IMR-90 (cell line): ENCODE results near the gene REC114. TPM values are rescaled to one million over a fixed set of nuclear protein-coding genes. Genes with fewer than 3 reads are reported as not detected.

ENCODE experiments used
- ATAC-seq: fragments of 200-7000 bp; cut with Tn5 transposase; 2 replicates; pipeline ENCODE4 v1.9.1; 2020; ENCODE audit warnings: low read depth, mild to moderate bottlenecking, moderate library complexity
- BruUV-seq: library from RNA; stranded (reverse); fragments of 400-500 nt; replicated peaks from 2 replicates; lab custom pipeline; 2021; lab: Mats Ljungman, UMichigan
- CTCF ChIA-PET: fragments of 300-600 bp; formaldehyde crosslinking; extraction: SDS; loops from one replicate; lab custom pipeline; 2021; ENCODE audit warnings: antibody characterized with exemption; lab: Yijun Ruan, JAX
- POLR2A ChIA-PET: fragments of 300-600 bp; sonication (Branson Sonifier 250); formaldehyde crosslinking; loops from one replicate; lab custom pipeline; 2022; ENCODE audit warnings: antibody characterized with exemption; ENCODE audit not compliant: unreplicated experiment; lab: Charles Lee
- DNase-seq: peaks from one replicate; pipeline ENCODE4 v3.0.0; 2013
- H2AFZ ChIP-seq: replicated peaks from 2 replicates; pipeline ENCODE3; 2013; ENCODE audit warnings: low read length, mild to moderate bottlenecking; ENCODE audit not compliant: poor library complexity
- H2AK5ac ChIP-seq: 2 replicates; pipeline ENCODE4 v1.6.1; 2013; ENCODE audit warnings: low read depth, low read length, inconsistent platforms
- H2AK9ac ChIP-seq: replicated peaks from 2 replicates; pipeline ENCODE3; 2013; ENCODE audit warnings: mild to moderate bottlenecking, low read depth, low read length, moderate library complexity; ENCODE audit not compliant: poor library complexity
- H2BK120ac ChIP-seq: 2 replicates; pipeline ENCODE4 v1.6.1; 2013; ENCODE audit warnings: low read depth, low read length, inconsistent platforms
- H2BK15ac ChIP-seq: 3 replicates; pipeline ENCODE4 v1.6.1; 2013; ENCODE audit warnings: low read depth, low read length, inconsistent platforms
- H2BK20ac ChIP-seq: 2 replicates; pipeline ENCODE4 v1.6.1; 2013; ENCODE audit warnings: low read depth, mild to moderate bottlenecking, inconsistent platforms, low read length, moderate library complexity
- H2BK5ac ChIP-seq: 2 replicates; pipeline ENCODE4 v1.6.1; 2013; ENCODE audit warnings: mild to moderate bottlenecking, low read depth, low read length, inconsistent platforms; ENCODE audit not compliant: poor library complexity, severe bottlenecking
- H3K14ac ChIP-seq: replicated peaks from 2 replicates; pipeline ENCODE4 v1.6.1; 2013; ENCODE audit warnings: low read depth, low read length, inconsistent platforms
- H3K18ac ChIP-seq: 2 replicates; pipeline ENCODE4 v1.6.1; 2013; ENCODE audit warnings: low read depth, low read length, control low read depth
- H3K23ac ChIP-seq: 2 replicates; pipeline ENCODE4 v1.6.1; 2013; ENCODE audit warnings: low read depth, low read length, inconsistent platforms
- H3K27ac ChIP-seq: 2 replicates; pipeline ENCODE4 v1.5.1; 2013; ENCODE audit warnings: mild to moderate bottlenecking, control low read depth, low read length; ENCODE audit not compliant: insufficient read depth
- H3K27me3 ChIP-seq: 2 replicates; pipeline ENCODE4 v1.6.1; 2013; ENCODE audit warnings: low read length; ENCODE audit not compliant: control insufficient read depth, insufficient read depth
- H3K36me3 ChIP-seq: 2 replicates; pipeline ENCODE4 v1.6.1; 2013; ENCODE audit warnings: low read length, mixed read lengths; ENCODE audit not compliant: control insufficient read depth, insufficient read depth
- H3K4ac ChIP-seq: 2 replicates; pipeline ENCODE4 v1.6.1; 2013; ENCODE audit warnings: low read depth, low read length, inconsistent platforms
- H3K4me1 ChIP-seq: 2 replicates; pipeline ENCODE4 v1.6.1; 2013; ENCODE audit warnings: low read length, mixed read lengths; ENCODE audit not compliant: control insufficient read depth, insufficient read depth
- H3K4me2 ChIP-seq: 2 replicates; pipeline ENCODE4 v1.6.1; 2013; ENCODE audit warnings: low read depth, mild to moderate bottlenecking, control low read depth, low read length, moderate library complexity
- H3K4me3 ChIP-seq: 2 replicates; pipeline ENCODE4 v1.5.1; 2013; ENCODE audit warnings: low read depth, mild to moderate bottlenecking, control low read depth, low read length, moderate library complexity; ENCODE audit not compliant: insufficient read depth
- H3K56ac ChIP-seq: 2 replicates; pipeline ENCODE4 v1.6.1; 2013; ENCODE audit warnings: low read length, inconsistent platforms; ENCODE audit not compliant: insufficient read depth; ENCODE audit errors: extremely low read depth
- H3K79me1 ChIP-seq, 2 experiments: 2 replicates each; pipeline ENCODE4 v1.6.1; 2013; ENCODE audit warnings: low read length in 2 of 2, inconsistent platforms in 1 of 2, low read depth in 1 of 2
- H3K9ac ChIP-seq: 2 replicates; pipeline ENCODE4 v1.6.1; 2013; ENCODE audit warnings: low read depth, low read length, control low read depth
- H3K9me1 ChIP-seq: 2 replicates; pipeline ENCODE4 v1.6.1; 2013; ENCODE audit warnings: low read length, inconsistent platforms; ENCODE audit not compliant: insufficient read depth
- H3K9me3 ChIP-seq: 2 replicates; pipeline ENCODE4 v1.6.1; 2013; ENCODE audit warnings: low read length; ENCODE audit not compliant: control insufficient read depth, insufficient read depth
- H4K20me1 ChIP-seq: 2 replicates; pipeline ENCODE4 v1.6.1; 2013; ENCODE audit warnings: low read length, inconsistent platforms; ENCODE audit not compliant: insufficient read depth
- H4K5ac ChIP-seq: 2 replicates; pipeline ENCODE4 v1.6.1; 2013; ENCODE audit warnings: mild to moderate bottlenecking, low read depth, low read length, control low read depth
- H4K8ac ChIP-seq, 2 experiments: 2 replicates each; pipeline ENCODE4 v1.6.1; 2013; ENCODE audit warnings: low read depth in 2 of 2, low read length in 2 of 2, control low read depth in 1 of 2, inconsistent platforms in 1 of 2
- H4K91ac ChIP-seq: 2 replicates; pipeline ENCODE4 v1.6.1; 2013; ENCODE audit warnings: low read depth, low read length, inconsistent platforms; ENCODE audit not compliant: insufficient read depth
- BHLHE40 ChIP-seq: fragments of 150-350 bp; IDR thresholded peaks from 2 replicates; pipeline ENCODE4 v1.6.1; 2016; ENCODE audit warnings: mild to moderate bottlenecking, low read depth, low read length
- FOS ChIP-seq: fragments of 150-350 bp; IDR thresholded peaks from 2 replicates; pipeline ENCODE4 v1.6.1; 2016; ENCODE audit warnings: low read depth, low read length
- dilution Hi-C: fragments of 300-500 bp; cut with HindIII; formaldehyde crosslinking; loops from one replicate; pipeline ENCODE4 v1.14.3; 2018; ENCODE audit warnings: low sequenced_read_pairs; ENCODE audit not compliant: unreplicated experiment
- in situ Hi-C: fragments of 300-500 bp; cut with MboI; formaldehyde crosslinking; loops from 3 replicates; pipeline ENCODE4 v1.14.3; 2019; ENCODE audit warnings: low sequenced_read_pairs, inconsistent platforms, mixed read lengths
- intact Hi-C: fragments of 100-400 bp; cut with micrococcal nuclease; formaldehyde crosslinking; loops from 2 replicates; pipeline ENCODE4 v1.10.0; 2022
- polyA plus RNA-seq, 3 experiments: library from polyadenylated mRNA; depleted of rRNA; stranded (reverse); fragments of >200 nt; gene quantifications; 2 replicates each; pipeline ENCODE4 v1.2.3, GENCODE V29; 2012; ENCODE audit warnings: low replicate concordance in 1 of 3
- total RNA-seq: library from RNA; depleted of rRNA; stranded (reverse); fragments of >200 nt; gene quantifications from 2 replicates; pipeline ENCODE4 v1.2.3, GENCODE V29; 2012

The REC114 gene
- total and polyA plus RNA-seq, 2 of the 4 experiments (the other 2 are of a cell fraction): not detected

- no peak for TF ChIP-seq BHLHE40
- no peak for TF ChIP-seq FOS
- no TSS peak for BruUV-seq
- Histone ChIP-seq H2BK5ac (no peak overlapping the region), H3K4ac (no peak overlapping the region), H3K27ac (no peak overlapping the region), H3K23ac (no peak overlapping the region), H2AFZ (no peak overlapping the region), H2AK5ac (no peak overlapping the region), H4K91ac (no peak overlapping the region), H2BK20ac (no peak overlapping the region), H3K27me3 (peaks cover 5% of the 10 kb centered on the region; the same call in 1 of the 2 replicates), H2BK120ac (no peak overlapping the region), H3K18ac (no peak overlapping the region), H3K36me3 (no peaks in the 10 kb centered on the region), H3K79me1 (no peaks in the 10 kb centered on the region), H2BK15ac (no peak overlapping the region), H4K5ac (no peak overlapping the region), H3K56ac (no peak overlapping the region), H3K4me3 (no peak overlapping the region), H4K8ac (no peak overlapping the region), H3K9me1 (no peaks in the 10 kb centered on the region), H3K9ac (no peak overlapping the region), H4K20me1 (no peaks in the 10 kb centered on the region), H3K14ac (no peak overlapping the region), H3K4me1 (no peaks in the 10 kb centered on the region), H3K4me2 (no peak overlapping the region), H2AK9ac (no peak overlapping the region), H3K9me3 (no peaks in the 10 kb centered on the region)
- ChIA-PET CTCF (no interaction called here), POLR2A (no interaction called here)
- in situ Hi-C loops (no loop called here), dilution Hi-C loops (no loop called here), intact Hi-C loops (no loop called here)
- DNase-seq (no peak), ATAC-seq (no peak)
Measured at GRCh38 chr15:73504885-73505284, 61.9 kb downstream of the REC114 start.
